RWPE2 (cell line): ENCODE data around the gene CDKL2.
A peak's percentile ranks its signal among the peaks of the same experiment; 100 is the strongest.

Source experiments
- ATAC-seq: fragments of 200-7000 bp; cut with Tn5 transposase; 3 replicates; pipeline ENCODE4 v1.9.1; 2021; ENCODE audit warnings: low read depth
- DNase-seq: peaks from one replicate; pipeline ENCODE4 v3.0.0-alpha.2; 2020; ENCODE audit warnings: low spot score
- H3K27ac ChIP-seq: fragments of 450-650 bp; 2 replicates; pipeline ENCODE4 v1.5.1; 2017; ENCODE audit warnings: mild to moderate bottlenecking; ENCODE audit not compliant: poor library complexity, severe bottlenecking
- H3K27me3 ChIP-seq: fragments of 250-450 bp; sonication (Bioruptor Pico); 2 replicates; pipeline ENCODE4 v1.5.1; 2021; ENCODE audit warnings: mild to moderate bottlenecking, moderate library complexity; ENCODE audit not compliant: insufficient read depth, poor library complexity, severe bottlenecking
- H3K36me3 ChIP-seq: fragments of 250-450 bp; sonication (Bioruptor Pico); 2 replicates; pipeline ENCODE4 v1.5.1; 2020; ENCODE audit warnings: low read depth, mild to moderate bottlenecking, moderate library complexity
- H3K4me1 ChIP-seq: fragments of 250-450 bp; sonication (Bioruptor Pico); 2 replicates; pipeline ENCODE4 v1.5.1; 2021; ENCODE audit warnings: mild to moderate bottlenecking, moderate library complexity; ENCODE audit not compliant: insufficient read depth, poor library complexity, severe bottlenecking
- H3K4me3 ChIP-seq: fragments of 250-450 bp; sonication (Bioruptor Pico); 2 replicates; pipeline ENCODE4 v1.5.1; 2021; ENCODE audit warnings: mild to moderate bottlenecking, moderate library complexity; ENCODE audit not compliant: severe bottlenecking
- H3K9me3 ChIP-seq: fragments of 250-450 bp; sonication (Bioruptor Pico); 2 replicates; pipeline ENCODE4 v1.5.1; 2021; ENCODE audit warnings: mild to moderate bottlenecking, moderate library complexity; ENCODE audit not compliant: severe bottlenecking
- CTCF ChIP-seq: fragments of 450-650 bp; IDR thresholded peaks from one replicate; pipeline ENCODE4 v1.5.1; 2017; ENCODE audit warnings: mild to moderate bottlenecking, moderate library complexity; ENCODE audit not compliant: poor library complexity, severe bottlenecking

The CDKL2 gene

DNA sequence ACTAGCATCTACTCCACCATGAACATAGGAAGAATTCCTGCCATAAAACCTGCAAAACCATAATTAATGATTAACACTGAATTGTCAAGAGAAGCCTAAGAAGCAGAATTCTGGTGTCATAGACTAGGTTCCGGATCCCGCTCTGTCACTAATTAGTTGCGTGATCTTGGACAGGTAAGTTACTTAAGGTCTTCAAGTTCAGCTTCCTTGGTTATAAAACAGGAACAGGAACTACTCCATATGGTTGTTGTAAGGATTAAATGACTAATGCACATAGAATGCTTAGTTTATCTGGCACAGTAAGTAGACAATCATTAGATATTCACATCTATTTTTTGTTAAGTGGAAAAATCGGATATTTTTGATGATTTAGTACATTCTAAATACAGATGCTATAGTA, 28.5 kb upstream of the CDKL2 start:
- Histone ChIP-seq H3K27ac (peak overlapping the region; percentile 32), H3K4me3 (no peak overlapping the region), H3K27me3 (peaks cover 2% of the 10 kb centered on the region), H3K36me3 (peaks cover 82% of the 10 kb centered on the region), H3K4me1 (peaks cover 23% of the 10 kb centered on the region), H3K9me3 (no peaks in the 10 kb centered on the region)
- no peak for DNase-seq
- no peak for TF ChIP-seq CTCF
- ATAC-seq: peak; percentile 85

GRCh38 chr4:75655562-75655961, 25.2 kb upstream of the CDKL2 start:
- Histone ChIP-seq H3K27me3 (no peaks in the 10 kb centered on the region), H3K4me3 (no peak overlapping the region), H3K27ac (no peak overlapping the region), H3K9me3 (no peaks in the 10 kb centered on the region), H3K36me3 (peaks cover 100% of the 10 kb centered on the region), H3K4me1 (peaks cover 20% of the 10 kb centered on the region)
- ATAC-seq (no peak), DNase-seq (no peak)
- TF ChIP-seq CTCF: no peak

GRCh38 chr4:75654905-75655304, 24.6 kb upstream of the CDKL2 start:
- no peak overlapping the region for H3K4me3 ChIP-seq
- no peak overlapping the region for H3K27ac ChIP-seq
- H3K36me3 ChIP-seq: peaks cover 98% of the 10 kb centered on the region
- ATAC-seq (no peak), DNase-seq (no peak)
- TF ChIP-seq CTCF: no peak
- H3K9me3 ChIP-seq: no peaks in the 10 kb centered on the region
- H3K4me1 ChIP-seq: peaks cover 13% of the 10 kb centered on the region
- H3K27me3 ChIP-seq: no peaks in the 10 kb centered on the region

GRCh38 chr4:75653845-75654503, 23.6 kb upstream of the CDKL2 start:
- Histone ChIP-seq H3K36me3 (peaks cover 98% of the 10 kb centered on the region), H3K9me3 (no peaks in the 10 kb centered on the region), H3K4me3 (no peak overlapping the region), H3K4me1 (peaks cover 4% of the 10 kb centered on the region), H3K27me3 (no peaks in the 10 kb centered on the region), H3K27ac (no peak overlapping the region)
- peak; percentile 56 for TF ChIP-seq CTCF
- DNase-seq (no peak), ATAC-seq (peak; percentile 61)

GRCh38 chr4:75644095-75644494, 13.8 kb upstream of the CDKL2 start:
- Histone ChIP-seq H3K9me3 (no peaks in the 10 kb centered on the region), H3K4me3 (no peak overlapping the region), H3K27me3 (no peaks in the 10 kb centered on the region), H3K4me1 (no peaks in the 10 kb centered on the region), H3K36me3 (peaks cover 68% of the 10 kb centered on the region), H3K27ac (no peak overlapping the region)
- DNase-seq (no peak), ATAC-seq (no peak)
- TF ChIP-seq CTCF: no peak
